ENCODE results near the gene TXNRD2.

TXNRD2 gene

GRCh38 chr22:19890502-19891316 is 50.9 kb downstream of the TXNRD2 start:
- H2AFZ ChIP-seq (ENCODE audit: low read depth, low read length), result no peak overlapping the region
- no peak for TF ChIP-seq CTCF (IDR thresholded peaks at IDR 0.05; ENCODE audit: low read depth, low read length)
- no peak for TF ChIP-seq EZH2phosphoT487 (IDR thresholded peaks at IDR 0.05; ENCODE audit: low read depth)

GRCh38 chr22:19889951-19890350 is 51.7 kb downstream of the TXNRD2 start:
- H3K9me3 ChIP-seq (ENCODE audit: insufficient read depth, low read length), result peaks cover 6% of the 10 kb centered on the region; the same call in 1 of the 2 replicates
- H3K4me2 ChIP-seq (ENCODE audit: low read length), result no peak overlapping the region
- peaks cover 3% of the 10 kb centered on the region for H3K36me3 ChIP-seq (replicated peaks; ENCODE audit: low read depth, low read length)
- H3K27ac ChIP-seq (ENCODE audit: low read length), result no peak overlapping the region
- H3K4me3 ChIP-seq (ENCODE audit: low read length), result no peak overlapping the region
- H3K4me1 ChIP-seq (ENCODE audit: low read length), result peaks cover 13% of the 10 kb centered on the region
- H3K9ac ChIP-seq (ENCODE audit: low read length), result no peak overlapping the region
- TF ChIP-seq EZH2phosphoT487 (IDR thresholded peaks at IDR 0.05; ENCODE audit: low read depth) (no peak), CTCF (IDR thresholded peaks at IDR 0.05; ENCODE audit: low read depth, low read length) (no peak)
- H3K79me2 ChIP-seq (ENCODE audit: low read length), result no peaks in the 10 kb centered on the region
- H2AFZ ChIP-seq (ENCODE audit: low read depth, low read length), result no peak overlapping the region
- H3K27me3 ChIP-seq (ENCODE audit: low read depth, low read length), result no peaks in the 10 kb centered on the region
- H4K20me1 ChIP-seq (ENCODE audit: insufficient read depth, low read length), result no peaks in the 10 kb centered on the region

More at GRCh38 chr22:19890502-19891316, 50.9 kb downstream of the TXNRD2 start:
- H3K4me1 ChIP-seq (ENCODE audit: low read length), result peaks cover 13% of the 10 kb centered on the region
- H3K4me2 ChIP-seq (ENCODE audit: low read length), result no peak overlapping the region
- H3K27ac ChIP-seq (ENCODE audit: low read length), result no peak overlapping the region
- no peaks in the 10 kb centered on the region for H3K27me3 ChIP-seq (ENCODE audit: low read depth, low read length)
- H3K36me3 ChIP-seq (replicated peaks; ENCODE audit: low read depth, low read length), result peaks cover 3% of the 10 kb centered on the region
- H4K20me1 ChIP-seq (ENCODE audit: insufficient read depth, low read length), result no peaks in the 10 kb centered on the region
- no peaks in the 10 kb centered on the region for H3K79me2 ChIP-seq (ENCODE audit: low read length)
- H3K9ac ChIP-seq (ENCODE audit: low read length), result no peak overlapping the region
- no peak overlapping the region for H3K4me3 ChIP-seq (ENCODE audit: low read length)
- peaks cover 6% of the 10 kb centered on the region; the same call in 1 of the 2 replicates for H3K9me3 ChIP-seq (ENCODE audit: insufficient read depth, low read length)

GRCh38 chr22:19888131-19888746 is 53.4 kb downstream of the TXNRD2 start:
- Histone ChIP-seq H3K9ac (ENCODE audit: low read length) (no peak overlapping the region), H3K9me3 (ENCODE audit: insufficient read depth, low read length) (peaks cover 6% of the 10 kb centered on the region; the same call in 1 of the 2 replicates), H3K27me3 (ENCODE audit: low read depth, low read length) (no peaks in the 10 kb centered on the region), H3K27ac (ENCODE audit: low read length) (no peak overlapping the region), H3K36me3 (replicated peaks; ENCODE audit: low read depth, low read length) (no peaks in the 10 kb centered on the region), H2AFZ (ENCODE audit: low read depth, low read length) (no peak overlapping the region), H3K4me1 (ENCODE audit: low read length) (peaks cover 13% of the 10 kb centered on the region), H3K79me2 (ENCODE audit: low read length) (no peaks in the 10 kb centered on the region), H3K4me3 (ENCODE audit: low read length) (no peak overlapping the region), H3K4me2 (ENCODE audit: low read length) (no peak overlapping the region), H4K20me1 (ENCODE audit: insufficient read depth, low read length) (no peaks in the 10 kb centered on the region)
- TF ChIP-seq CTCF (IDR thresholded peaks at IDR 0.05; ENCODE audit: low read depth, low read length) (no peak), EZH2phosphoT487 (IDR thresholded peaks at IDR 0.05; ENCODE audit: low read depth) (no peak)
